Measurements from ENCODE around the gene FBLN2. TPM values are rescaled to one million over a fixed set of nuclear protein-coding genes. Genes with fewer than 3 reads are reported as not detected.

Gene FBLN2
- total and polyA plus RNA-seq, 4 donors: 16.7 to 494 (median 68.4) TPM

- Histone ChIP-seq H3K27me3 (ENCODE audit: control insufficient read depth in 1 of 2, insufficient read depth in 2 of 2, low read length in 1 of 2) (no peaks in the 10 kb centered on the region), H3K4me1 (ENCODE audit: control insufficient read depth in 1 of 2, insufficient read depth in 2 of 2, low read length in 2 of 2) (no peaks in the 10 kb centered on the region), H3K27ac (ENCODE audit: low read depth in 1 of 2, low read length in 2 of 2) (no peak overlapping the region), H3K4me3 (ENCODE audit: low read length in 2 of 2) (no peak overlapping the region), H3K36me3 (ENCODE audit: control insufficient read depth in 1 of 2, insufficient read depth in 2 of 2, low read length in 1 of 2) (no peaks in the 10 kb centered on the region), H3K9me3 (ENCODE audit: control insufficient read depth, low read length) (no peaks in the 10 kb centered on the region)
- ATAC-seq (ENCODE audit: low FRiP score) (no peak), DNase-seq (peak in 1 of 2 donors; percentile 60)
- intact Hi-C loops (cut with DNase I): no loop called here
- WGBS, 2 donors: 76 to 80% methylated on average over 4 of the region's 4 CpGs
Measured at GRCh38 chr3:13540297-13540995, 8.5 kb upstream of the FBLN2 start.

- DNase-seq (no peak), ATAC-seq (ENCODE audit: low FRiP score) (no peak)
- no peaks in the 10 kb centered on the region for H3K9me3 ChIP-seq (ENCODE audit: control insufficient read depth, low read length)
- WGBS, 2 donors: 60 to 79% methylated on average over 3 of the region's 3 CpGs
- H3K36me3 ChIP-seq (ENCODE audit: control insufficient read depth in 1 of 2, insufficient read depth in 2 of 2, low read length in 1 of 2): no peaks in the 10 kb centered on the region
- intact Hi-C loops (cut with DNase I): no loop called here
- H3K4me3 ChIP-seq (ENCODE audit: low read length in 2 of 2): no peak overlapping the region
- H3K4me1 ChIP-seq (ENCODE audit: control insufficient read depth in 1 of 2, insufficient read depth in 2 of 2, low read length in 2 of 2): no peaks in the 10 kb centered on the region
- H3K27ac ChIP-seq (ENCODE audit: low read depth in 1 of 2, low read length in 2 of 2): no peak overlapping the region
- no peaks in the 10 kb centered on the region for H3K27me3 ChIP-seq (ENCODE audit: control insufficient read depth in 1 of 2, insufficient read depth in 2 of 2, low read length in 1 of 2)
Measured at GRCh38 chr3:13541691-13542090, 7.2 kb upstream of the FBLN2 start.

GRCh38 chr3:13542142-13542541 lies 6.8 kb upstream of the FBLN2 start:
- 92 to 93% methylated on average over 3 of the region's 3 CpGs for WGBS, 2 donors
- Histone ChIP-seq H3K27me3 (ENCODE audit: control insufficient read depth in 1 of 2, insufficient read depth in 2 of 2, low read length in 1 of 2) (no peaks in the 10 kb centered on the region), H3K36me3 (ENCODE audit: control insufficient read depth in 1 of 2, insufficient read depth in 2 of 2, low read length in 1 of 2) (no peaks in the 10 kb centered on the region), H3K27ac (ENCODE audit: low read depth in 1 of 2, low read length in 2 of 2) (no peak overlapping the region), H3K4me3 (ENCODE audit: low read length in 2 of 2) (no peak overlapping the region), H3K9me3 (ENCODE audit: control insufficient read depth, low read length) (no peaks in the 10 kb centered on the region), H3K4me1 (ENCODE audit: control insufficient read depth in 1 of 2, insufficient read depth in 2 of 2, low read length in 2 of 2) (no peaks in the 10 kb centered on the region)
- intact Hi-C loops (cut with DNase I): no loop called here
- ATAC-seq (ENCODE audit: low FRiP score) (no peak), DNase-seq (no peak)

GRCh38 chr3:13543253-13543652 lies 5.7 kb upstream of the FBLN2 start:
- H3K27me3 ChIP-seq (ENCODE audit: control insufficient read depth in 1 of 2, insufficient read depth in 2 of 2, low read length in 1 of 2): no peaks in the 10 kb centered on the region
- H3K4me3 ChIP-seq (ENCODE audit: low read length in 2 of 2): no peak overlapping the region
- WGBS, 2 donors: 23 to 28% methylated on average over 5 of the region's 5 CpGs
- DNase-seq (peak; percentile 89 to 91), ATAC-seq (ENCODE audit: low FRiP score) (peak; percentile 82)
- no peaks in the 10 kb centered on the region for H3K9me3 ChIP-seq (ENCODE audit: control insufficient read depth, low read length)
- H3K27ac ChIP-seq (ENCODE audit: low read depth in 1 of 2, low read length in 2 of 2): no peak overlapping the region
- no peaks in the 10 kb centered on the region for H3K36me3 ChIP-seq (ENCODE audit: control insufficient read depth in 1 of 2, insufficient read depth in 2 of 2, low read length in 1 of 2)
- intact Hi-C loops (cut with DNase I): no loop called here
- H3K4me1 ChIP-seq (ENCODE audit: control insufficient read depth in 1 of 2, insufficient read depth in 2 of 2, low read length in 2 of 2): no peaks in the 10 kb centered on the region

- H3K4me3 ChIP-seq (ENCODE audit: low read length in 2 of 2): no peak overlapping the region
- H3K27me3 ChIP-seq (ENCODE audit: control insufficient read depth in 1 of 2, insufficient read depth in 2 of 2, low read length in 1 of 2): no peaks in the 10 kb centered on the region
- 65 to 71% methylated on average over 6 of the region's 6 CpGs for WGBS, 2 donors
- no peaks in the 10 kb centered on the region for H3K9me3 ChIP-seq (ENCODE audit: control insufficient read depth, low read length)
- no peaks in the 10 kb centered on the region for H3K36me3 ChIP-seq (ENCODE audit: control insufficient read depth in 1 of 2, insufficient read depth in 2 of 2, low read length in 1 of 2)
- H3K27ac ChIP-seq (ENCODE audit: low read depth in 1 of 2, low read length in 2 of 2): no peak overlapping the region
- intact Hi-C loops (cut with DNase I): no loop called here
- ATAC-seq (ENCODE audit: low FRiP score) (no peak), DNase-seq (no peak)
- no peaks in the 10 kb centered on the region for H3K4me1 ChIP-seq (ENCODE audit: control insufficient read depth in 1 of 2, insufficient read depth in 2 of 2, low read length in 2 of 2)
Measured at GRCh38 chr3:13544293-13544831, 4.6 kb upstream of the FBLN2 start.

GRCh38 chr3:13544951-13545651 lies 3.8 kb upstream of the FBLN2 start:
- Histone ChIP-seq H3K27me3 (ENCODE audit: control insufficient read depth in 1 of 2, insufficient read depth in 2 of 2, low read length in 1 of 2) (no peaks in the 10 kb centered on the region), H3K36me3 (ENCODE audit: control insufficient read depth in 1 of 2, insufficient read depth in 2 of 2, low read length in 1 of 2) (no peaks in the 10 kb centered on the region), H3K9me3 (ENCODE audit: control insufficient read depth, low read length) (no peaks in the 10 kb centered on the region), H3K4me1 (ENCODE audit: control insufficient read depth in 1 of 2, insufficient read depth in 2 of 2, low read length in 2 of 2) (no peaks in the 10 kb centered on the region), H3K4me3 (ENCODE audit: low read length in 2 of 2) (no peak overlapping the region), H3K27ac (ENCODE audit: low read depth in 1 of 2, low read length in 2 of 2) (no peak overlapping the region)
- 74 to 84% methylated on average over 9 of the region's 9 CpGs for WGBS, 2 donors
- no peak for ATAC-seq (ENCODE audit: low FRiP score)
- DNase-seq: peak in 1 of 2 donors; percentile 30
- intact Hi-C loops (cut with DNase I): no loop called here

- intact Hi-C loops (cut with DNase I): no loop called here
- H3K4me1 ChIP-seq (ENCODE audit: control insufficient read depth in 1 of 2, insufficient read depth in 2 of 2, low read length in 2 of 2): no peaks in the 10 kb centered on the region
- H3K27ac ChIP-seq (ENCODE audit: low read depth in 1 of 2, low read length in 2 of 2): no peak overlapping the region
- H3K9me3 ChIP-seq (ENCODE audit: control insufficient read depth, low read length): no peaks in the 10 kb centered on the region
- no peaks in the 10 kb centered on the region for H3K36me3 ChIP-seq (ENCODE audit: control insufficient read depth in 1 of 2, insufficient read depth in 2 of 2, low read length in 1 of 2)
- ATAC-seq (ENCODE audit: low FRiP score) (no peak), DNase-seq (peak; percentile 39 to 69)
- WGBS, 2 donors: 92 to 93% methylated on average over 9 of the region's 9 CpGs
- no peaks in the 10 kb centered on the region for H3K27me3 ChIP-seq (ENCODE audit: control insufficient read depth in 1 of 2, insufficient read depth in 2 of 2, low read length in 1 of 2)
- no peak overlapping the region for H3K4me3 ChIP-seq (ENCODE audit: low read length in 2 of 2)
Measured at GRCh38 chr3:13545952-13546454, 2.9 kb upstream of the FBLN2 start.

GRCh38 chr3:13546667-13547171 lies 2.2 kb upstream of the FBLN2 start:
- 30 to 47% methylated on average over 9 of the region's 9 CpGs for WGBS, 2 donors
- no peaks in the 10 kb centered on the region for H3K36me3 ChIP-seq (ENCODE audit: control insufficient read depth in 1 of 2, insufficient read depth in 2 of 2, low read length in 1 of 2)
- no peaks in the 10 kb centered on the region for H3K9me3 ChIP-seq (ENCODE audit: control insufficient read depth, low read length)
- intact Hi-C loops (cut with DNase I): no loop called here
- H3K27me3 ChIP-seq (ENCODE audit: control insufficient read depth in 1 of 2, insufficient read depth in 2 of 2, low read length in 1 of 2): no peaks in the 10 kb centered on the region
- no peaks in the 10 kb centered on the region for H3K4me1 ChIP-seq (ENCODE audit: control insufficient read depth in 1 of 2, insufficient read depth in 2 of 2, low read length in 2 of 2)
- no peak overlapping the region for H3K27ac ChIP-seq (ENCODE audit: low read depth in 1 of 2, low read length in 2 of 2)
- no peak overlapping the region for H3K4me3 ChIP-seq (ENCODE audit: low read length in 2 of 2)
- ATAC-seq (ENCODE audit: low FRiP score): no peak
- DNase-seq: no peak

Data from aorta (tissue), 5 donors.